GM12873 (cell line): ENCODE data around the gene ABL1.

Experiments
- TF ChIP-seq, protein P1 (sequence below): IDR thresholded peaks from 2 replicates; pipeline ENCODE4 v1.5.1; 2012; ENCODE audit warnings: low read depth, mild to moderate bottlenecking, moderate library complexity, low read length, control low read depth; ENCODE audit not compliant: insufficient read depth; ENCODE audit errors: missing control alignments

The ABL1 gene

DNA sequence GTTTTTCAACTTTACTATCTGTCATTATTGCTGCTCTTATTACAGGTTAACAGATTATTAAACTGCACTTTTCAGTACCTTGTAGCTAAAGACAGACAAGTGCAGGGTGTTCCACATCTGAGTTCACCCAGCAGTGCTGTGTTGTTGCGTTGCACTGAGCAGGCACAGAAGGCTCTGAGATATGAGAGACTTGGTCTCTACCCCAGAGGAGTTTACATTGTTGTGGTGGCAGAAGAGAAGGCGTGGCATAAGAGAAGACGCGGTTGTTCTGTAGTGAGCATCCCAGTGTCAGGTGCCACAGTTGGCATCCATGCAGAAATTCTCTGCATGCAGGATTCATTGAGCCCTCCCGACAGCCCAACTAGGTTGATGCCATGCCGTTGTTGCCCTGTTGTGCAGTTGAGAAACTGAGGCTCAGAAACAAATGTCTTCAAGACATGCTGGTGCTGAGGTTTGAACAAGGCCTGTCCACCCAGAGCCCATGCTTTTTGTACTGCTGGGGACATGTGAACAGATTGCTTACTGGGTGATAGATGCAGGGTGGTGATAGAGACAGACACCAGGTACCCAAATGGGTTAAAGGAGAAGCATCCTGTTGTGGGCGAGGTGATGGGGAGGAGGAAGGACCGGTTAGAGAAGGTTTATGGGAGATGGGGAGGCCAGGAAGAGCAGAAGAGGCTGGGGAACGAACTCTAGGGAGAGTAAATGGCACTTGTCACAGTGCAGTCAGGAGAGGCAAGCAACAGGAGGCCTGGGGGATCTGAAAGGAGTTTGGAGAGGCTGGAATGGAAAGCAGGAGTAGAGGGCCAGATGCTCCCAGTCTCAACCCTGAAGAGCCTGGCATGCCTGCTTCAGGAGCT is 8.2 kb downstream of the ABL1 start:
- TF ChIP-seq, protein P1, sequence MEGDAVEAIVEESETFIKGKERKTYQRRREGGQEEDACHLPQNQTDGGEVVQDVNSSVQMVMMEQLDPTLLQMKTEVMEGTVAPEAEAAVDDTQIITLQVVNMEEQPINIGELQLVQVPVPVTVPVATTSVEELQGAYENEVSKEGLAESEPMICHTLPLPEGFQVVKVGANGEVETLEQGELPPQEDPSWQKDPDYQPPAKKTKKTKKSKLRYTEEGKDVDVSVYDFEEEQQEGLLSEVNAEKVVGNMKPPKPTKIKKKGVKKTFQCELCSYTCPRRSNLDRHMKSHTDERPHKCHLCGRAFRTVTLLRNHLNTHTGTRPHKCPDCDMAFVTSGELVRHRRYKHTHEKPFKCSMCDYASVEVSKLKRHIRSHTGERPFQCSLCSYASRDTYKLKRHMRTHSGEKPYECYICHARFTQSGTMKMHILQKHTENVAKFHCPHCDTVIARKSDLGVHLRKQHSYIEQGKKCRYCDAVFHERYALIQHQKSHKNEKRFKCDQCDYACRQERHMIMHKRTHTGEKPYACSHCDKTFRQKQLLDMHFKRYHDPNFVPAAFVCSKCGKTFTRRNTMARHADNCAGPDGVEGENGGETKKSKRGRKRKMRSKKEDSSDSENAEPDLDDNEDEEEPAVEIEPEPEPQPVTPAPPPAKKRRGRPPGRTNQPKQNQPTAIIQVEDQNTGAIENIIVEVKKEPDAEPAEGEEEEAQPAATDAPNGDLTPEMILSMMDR, result no peak

DNA sequence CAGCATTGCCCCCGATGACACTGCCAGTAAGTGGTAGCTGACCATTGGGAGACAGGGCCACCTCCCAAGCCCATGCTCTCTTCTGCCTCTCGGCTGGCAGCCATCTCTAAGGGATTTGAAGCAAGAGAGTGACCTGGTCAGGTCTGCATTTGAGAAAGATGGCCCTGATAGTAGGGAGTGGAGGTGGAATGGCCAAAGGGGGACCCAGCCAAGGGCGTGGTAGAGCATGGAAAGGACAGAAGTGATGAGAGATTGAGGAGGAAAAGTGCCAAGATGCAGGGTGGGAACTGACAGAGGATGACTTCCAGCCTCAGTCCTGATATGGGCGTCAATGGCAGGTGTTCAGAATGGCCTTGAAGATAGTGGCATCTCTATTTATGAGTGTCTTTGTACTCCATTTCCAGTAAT is 9.0 kb downstream of the ABL1 start:
- TF ChIP-seq, protein P1, result no peak

DNA sequence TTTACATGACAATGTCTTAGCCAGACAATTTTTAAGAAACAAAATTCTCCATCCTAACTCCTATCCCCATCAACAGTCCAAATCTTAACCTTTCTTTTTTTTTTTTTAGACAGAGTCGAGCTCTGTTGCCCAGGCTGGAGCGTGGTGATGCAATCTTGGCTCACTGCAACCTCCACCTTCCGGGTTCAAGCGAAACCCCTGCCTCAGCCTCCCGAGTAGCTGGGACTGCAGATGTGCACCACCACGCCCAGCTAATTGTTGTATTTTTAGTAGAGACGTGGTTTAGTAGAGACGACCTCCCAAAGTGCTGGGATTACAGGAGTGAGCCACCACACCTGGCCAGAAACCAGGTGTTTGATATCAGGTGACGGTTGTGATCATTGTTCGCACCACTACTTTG is 10.2 kb downstream of the ABL1 start:
- TF ChIP-seq, protein P1, result no peak

DNA sequence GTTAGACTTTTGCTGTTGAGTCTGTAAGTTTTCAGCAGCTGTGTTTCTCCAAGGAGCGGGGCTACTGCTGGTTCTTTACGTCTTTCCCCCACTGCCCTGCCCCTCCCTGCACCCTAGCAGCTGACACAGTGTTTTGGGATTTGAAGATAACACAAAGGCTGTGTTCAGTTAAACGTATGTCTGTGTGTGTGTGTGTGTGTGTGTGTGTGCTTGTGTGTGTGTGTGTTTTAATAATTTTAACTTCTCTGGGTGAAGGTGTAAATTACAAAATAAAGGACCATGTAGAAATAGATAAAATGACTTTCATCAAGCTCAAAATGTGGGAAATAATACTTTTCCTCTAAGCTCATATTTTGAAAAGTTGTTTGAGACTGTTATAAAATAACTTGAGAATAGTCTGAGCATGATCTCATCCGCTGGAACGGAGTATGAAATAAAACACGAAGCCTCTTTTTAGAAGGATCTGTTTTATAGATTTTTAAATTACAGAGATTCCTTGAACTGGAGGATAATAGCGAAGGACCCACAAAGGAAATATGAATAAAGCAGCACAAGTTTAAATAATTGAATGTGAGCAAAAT is 10.9 kb downstream of the ABL1 start:
- TF ChIP-seq, protein P1, result no peak

GRCh38 chr9:130846487-130847305 is 11.6 kb downstream of the ABL1 start:
- TF ChIP-seq, protein P1, result no peak

DNA sequence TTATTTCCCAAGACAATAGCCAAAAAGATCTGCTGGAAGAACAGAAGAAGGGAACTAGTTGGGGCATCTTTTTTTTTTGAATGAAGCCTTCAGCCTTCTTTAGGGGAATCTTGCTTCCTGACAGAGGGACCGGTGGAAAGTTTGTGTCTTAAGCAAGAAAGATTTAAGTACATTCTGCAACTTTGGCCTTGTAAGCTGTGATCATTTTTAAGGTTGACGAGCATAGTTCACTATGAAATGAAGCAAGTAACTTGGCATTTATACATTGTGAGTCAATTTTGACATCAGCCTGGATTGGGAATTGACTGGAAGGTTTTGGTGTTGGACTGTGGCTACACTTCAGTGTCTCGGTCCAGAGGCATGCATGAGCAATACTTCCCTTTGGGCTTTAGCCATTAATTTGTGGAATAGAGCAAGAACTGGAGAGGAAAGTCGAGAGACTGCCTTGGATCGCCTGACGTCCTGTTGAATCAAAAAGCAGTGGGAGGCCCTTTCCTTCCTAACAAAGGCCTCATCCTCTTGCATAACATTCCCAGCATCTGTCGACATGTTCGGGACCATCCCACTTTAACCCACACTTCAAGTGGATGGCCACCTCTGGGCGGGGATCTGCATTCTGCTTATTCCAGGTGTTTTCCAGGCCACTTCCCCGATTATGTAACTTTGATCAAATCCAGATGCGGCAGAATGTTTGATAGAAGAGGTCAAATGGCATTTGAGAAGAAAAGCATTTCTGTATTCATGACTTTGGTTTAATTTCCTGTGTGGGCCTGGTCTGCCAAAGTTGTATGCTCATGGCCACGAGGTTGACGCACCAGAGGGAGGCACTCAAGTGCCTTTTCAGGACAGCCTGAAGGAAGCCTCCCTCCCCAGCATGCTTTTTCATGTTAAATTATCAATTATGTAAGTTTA is 12.5 kb downstream of the ABL1 start:
- TF ChIP-seq, protein P1, result no peak
